Sciatic nerve (tissue), 2 donors: Measurements from ENCODE around the gene KIAA1755. TPM values are rescaled to one million over a fixed set of nuclear protein-coding genes. Genes with fewer than 3 reads are reported as not detected.
A peak's percentile ranks its signal among the peaks of the same experiment; 100 is the strongest.

Source experiments
- ATAC-seq: fragments of 200-7000 bp; cut with Tn5 transposase; one replicate; pipeline ENCODE4 v1.9.1; 2020; ENCODE audit warnings: mild to moderate bottlenecking, moderate library complexity
- DNase-seq: peaks from one replicate; pipeline ENCODE4 v3.0.0-alpha.2; 2020; ENCODE audit warnings: low spot score
- intact Hi-C: fragments of 100-400 bp; cut with DNase I; formaldehyde crosslinking; loops from one replicate; pipeline ENCODE4 v1.14.2; 2022
- total RNA-seq: library from RNA; stranded (reverse); fragmentation: NEBNext Ultra II Directional; extraction: Animal tissue kit (Norgen Biotek cat#: 25700); gene quantifications from one replicate; pipeline ENCODE4 v1.2.1, GENCODE V29; 2021
- donor health status: DM: no; HTN: no; CAD: no.
- donor health status: DM: no; HTN: no; CAD: no.

The KIAA1755 gene
- total RNA-seq, 1 donor from 2014 or later, result 56.0 TPM

GRCh38 chr20:38178065-38178491 lies 82.5 kb downstream of the KIAA1755 start:
- intact Hi-C loops, result no loop called here
- ATAC-seq (peak; percentile 61), DNase-seq (no peak)

GRCh38 chr20:38177201-38177600 lies 83.3 kb downstream of the KIAA1755 start:
- intact Hi-C loops, result no loop called here
- DNase-seq (no peak), ATAC-seq (no peak)

- intact Hi-C loops, result no loop called here
These were observed 85.0 kb downstream of the KIAA1755 start for GRCh38 chr20:38175304-38176180.

GRCh38 chr20:38173237-38174156 lies 87.0 kb downstream of the KIAA1755 start:
- intact Hi-C loops, result no loop called here
- no peak for DNase-seq

More at GRCh38 chr20:38175304-38176180, 85.0 kb downstream of the KIAA1755 start:
- DNase-seq (no peak), ATAC-seq (no peak)

GRCh38 chr20:38172408-38172807 lies 88.1 kb downstream of the KIAA1755 start:
- DNase-seq, result no peak
- no peak for ATAC-seq
- intact Hi-C loops, result no loop called here

More at GRCh38 chr20:38173237-38174156, 87.0 kb downstream of the KIAA1755 start:
- ATAC-seq, result peak; percentile 51

- intact Hi-C loops, result no loop called here
- DNase-seq, result no peak
- ATAC-seq, result no peak
These were observed 88.9 kb downstream of the KIAA1755 start for GRCh38 chr20:38171675-38172043.

- intact Hi-C loops, result no loop called here
- no peak for DNase-seq
- peak; percentile 43 for ATAC-seq
These were observed 89.5 kb downstream of the KIAA1755 start for GRCh38 chr20:38170826-38171674.

GRCh38 chr20:38170219-38170825 lies 90.2 kb downstream of the KIAA1755 start:
- ATAC-seq, result no peak

GRCh38 chr20:38169636-38170193 lies 90.8 kb downstream of the KIAA1755 start:
- no peak for DNase-seq
- intact Hi-C loops, result no loop called here

More at GRCh38 chr20:38170219-38170825, 90.2 kb downstream of the KIAA1755 start:
- DNase-seq, result no peak
- intact Hi-C loops, result no loop called here

GRCh38 chr20:38168791-38169589 lies 91.5 kb downstream of the KIAA1755 start:
- intact Hi-C loops, result no loop called here
- DNase-seq (no peak), ATAC-seq (no peak)

More at GRCh38 chr20:38169636-38170193, 90.8 kb downstream of the KIAA1755 start:
- ATAC-seq, result no peak

- intact Hi-C loops, result no loop called here
- ATAC-seq (peak; percentile 69), DNase-seq (no peak)
These were observed 92.4 kb downstream of the KIAA1755 start for GRCh38 chr20:38167851-38168760.

- intact Hi-C loops, result no loop called here
- DNase-seq (no peak), ATAC-seq (no peak)
These were observed 93.1 kb downstream of the KIAA1755 start for GRCh38 chr20:38167328-38167850.

- DNase-seq, result no peak
- no peak for ATAC-seq
- intact Hi-C loops, result no loop called here
These were observed 93.8 kb downstream of the KIAA1755 start for GRCh38 chr20:38166703-38167233.

- ATAC-seq (no peak), DNase-seq (no peak)
- intact Hi-C loops, result no loop called here
These were observed 94.4 kb downstream of the KIAA1755 start for GRCh38 chr20:38165966-38166702.
